ENCODE results near the gene GNAS. TPM values are rescaled to one million over a fixed set of nuclear protein-coding genes. Genes with fewer than 3 reads are reported as not detected.
A peak's percentile ranks its signal among the peaks of the same experiment; 100 is the strongest.

GNAS gene
- total RNA-seq, 1 donor = 366 TPM

GRCh38 chr20:58833921-58834320, 18.6 kb upstream of the GNAS start:
- DNase-seq (ENCODE audit: insufficient read length, low spot score, missing footprints) = peak; percentile 75
- H3K4me3 ChIP-seq (ENCODE audit: insufficient read depth, low read length) = no peak overlapping the region
- no peak overlapping the region for H3K4me2 ChIP-seq (ENCODE audit: insufficient read depth, low read length)
- no peaks in the 10 kb centered on the region for H3K9me3 ChIP-seq (ENCODE audit: low read depth, low read length)
- H3K36me3 ChIP-seq (ENCODE audit: insufficient read depth, low read length) = peaks cover 5% of the 10 kb centered on the region
- peaks cover 7% of the 10 kb centered on the region for H3K79me2 ChIP-seq (ENCODE audit: insufficient read depth, low read length)
- H4K20me1 ChIP-seq (ENCODE audit: insufficient read depth, low read length) = peaks cover 9% of the 10 kb centered on the region
- H3K4me1 ChIP-seq (ENCODE audit: insufficient read depth, low read length) = no peaks in the 10 kb centered on the region
- TF ChIP-seq, protein P1, sequence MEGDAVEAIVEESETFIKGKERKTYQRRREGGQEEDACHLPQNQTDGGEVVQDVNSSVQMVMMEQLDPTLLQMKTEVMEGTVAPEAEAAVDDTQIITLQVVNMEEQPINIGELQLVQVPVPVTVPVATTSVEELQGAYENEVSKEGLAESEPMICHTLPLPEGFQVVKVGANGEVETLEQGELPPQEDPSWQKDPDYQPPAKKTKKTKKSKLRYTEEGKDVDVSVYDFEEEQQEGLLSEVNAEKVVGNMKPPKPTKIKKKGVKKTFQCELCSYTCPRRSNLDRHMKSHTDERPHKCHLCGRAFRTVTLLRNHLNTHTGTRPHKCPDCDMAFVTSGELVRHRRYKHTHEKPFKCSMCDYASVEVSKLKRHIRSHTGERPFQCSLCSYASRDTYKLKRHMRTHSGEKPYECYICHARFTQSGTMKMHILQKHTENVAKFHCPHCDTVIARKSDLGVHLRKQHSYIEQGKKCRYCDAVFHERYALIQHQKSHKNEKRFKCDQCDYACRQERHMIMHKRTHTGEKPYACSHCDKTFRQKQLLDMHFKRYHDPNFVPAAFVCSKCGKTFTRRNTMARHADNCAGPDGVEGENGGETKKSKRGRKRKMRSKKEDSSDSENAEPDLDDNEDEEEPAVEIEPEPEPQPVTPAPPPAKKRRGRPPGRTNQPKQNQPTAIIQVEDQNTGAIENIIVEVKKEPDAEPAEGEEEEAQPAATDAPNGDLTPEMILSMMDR (IDR thresholded peaks at IDR 0.05; ENCODE audit: extremely low read depth, low read depth, low read length) = no peak
- peaks cover 6% of the 10 kb centered on the region for H3K27me3 ChIP-seq (ENCODE audit: insufficient read depth, low read length)
- no peak overlapping the region for H3K27ac ChIP-seq (ENCODE audit: low read depth, low read length)
- H2AFZ ChIP-seq (ENCODE audit: low read length) = no peak overlapping the region

DNA sequence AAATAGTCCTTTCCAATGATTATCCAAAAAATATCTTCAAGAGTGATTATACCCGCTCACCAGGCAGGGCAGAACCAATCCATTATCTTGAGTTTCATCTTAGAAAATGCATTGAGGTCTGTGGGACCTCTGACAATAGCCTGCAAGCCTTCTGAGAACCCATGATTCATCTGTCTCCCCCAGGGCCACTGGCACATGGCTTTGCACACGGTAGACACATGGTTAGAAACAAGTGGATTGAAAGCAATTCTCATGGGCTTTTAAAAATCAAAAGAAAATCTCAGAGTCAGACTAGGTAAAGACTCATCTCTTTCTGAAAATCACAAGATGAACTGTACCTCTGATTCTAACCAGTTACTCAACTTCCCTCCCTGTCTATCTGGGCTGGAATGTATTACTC, 17.3 kb upstream of the GNAS start:
- H3K36me3 ChIP-seq (ENCODE audit: insufficient read depth, low read length) = peaks cover 5% of the 10 kb centered on the region
- no peak overlapping the region for H3K4me2 ChIP-seq (ENCODE audit: insufficient read depth, low read length)
- H3K9me3 ChIP-seq (ENCODE audit: low read depth, low read length) = no peaks in the 10 kb centered on the region
- no peak overlapping the region for H2AFZ ChIP-seq (ENCODE audit: low read length)
- peaks cover 19% of the 10 kb centered on the region for H3K27me3 ChIP-seq (ENCODE audit: insufficient read depth, low read length)
- peaks cover 4% of the 10 kb centered on the region for H3K79me2 ChIP-seq (ENCODE audit: insufficient read depth, low read length)
- peaks cover 9% of the 10 kb centered on the region for H4K20me1 ChIP-seq (ENCODE audit: insufficient read depth, low read length)
- no peak overlapping the region for H3K27ac ChIP-seq (ENCODE audit: low read depth, low read length)
- TF ChIP-seq, protein P1 (IDR thresholded peaks at IDR 0.05; ENCODE audit: extremely low read depth, low read depth, low read length) = no peak
- H3K4me1 ChIP-seq (ENCODE audit: insufficient read depth, low read length) = no peaks in the 10 kb centered on the region
- DNase-seq (ENCODE audit: insufficient read length, low spot score, missing footprints) = peak; percentile 73
- H3K4me3 ChIP-seq (ENCODE audit: insufficient read depth, low read length) = no peak overlapping the region

GRCh38 chr20:58836616-58837204, 15.8 kb upstream of the GNAS start:
- H3K9me3 ChIP-seq (ENCODE audit: low read depth, low read length) = no peaks in the 10 kb centered on the region
- no peak overlapping the region for H3K4me2 ChIP-seq (ENCODE audit: insufficient read depth, low read length)
- no peaks in the 10 kb centered on the region for H3K79me2 ChIP-seq (ENCODE audit: insufficient read depth, low read length)
- peaks cover 5% of the 10 kb centered on the region for H3K36me3 ChIP-seq (ENCODE audit: insufficient read depth, low read length)
- H3K4me3 ChIP-seq (ENCODE audit: insufficient read depth, low read length) = no peak overlapping the region
- peak; percentile 11 for DNase-seq (ENCODE audit: insufficient read length, low spot score, missing footprints)
- no peaks in the 10 kb centered on the region for H3K4me1 ChIP-seq (ENCODE audit: insufficient read depth, low read length)
- TF ChIP-seq, protein P1 (IDR thresholded peaks at IDR 0.05; ENCODE audit: extremely low read depth, low read depth, low read length) = no peak
- peaks cover 34% of the 10 kb centered on the region for H3K27me3 ChIP-seq (ENCODE audit: insufficient read depth, low read length)
- peaks cover 9% of the 10 kb centered on the region for H4K20me1 ChIP-seq (ENCODE audit: insufficient read depth, low read length)
- H3K27ac ChIP-seq (ENCODE audit: low read depth, low read length) = no peak overlapping the region
- H2AFZ ChIP-seq (ENCODE audit: low read length) = no peak overlapping the region

- H3K9me3 ChIP-seq (ENCODE audit: low read depth, low read length) = no peaks in the 10 kb centered on the region
- no peak overlapping the region for H2AFZ ChIP-seq (ENCODE audit: low read length)
- H3K4me3 ChIP-seq (ENCODE audit: insufficient read depth, low read length) = no peak overlapping the region
- peaks cover 43% of the 10 kb centered on the region for H3K27me3 ChIP-seq (ENCODE audit: insufficient read depth, low read length)
- H4K20me1 ChIP-seq (ENCODE audit: insufficient read depth, low read length) = peaks cover 7% of the 10 kb centered on the region
- TF ChIP-seq, protein P1 (IDR thresholded peaks at IDR 0.05; ENCODE audit: extremely low read depth, low read depth, low read length) = no peak
- peaks cover 6% of the 10 kb centered on the region for H3K36me3 ChIP-seq (ENCODE audit: insufficient read depth, low read length)
- H3K79me2 ChIP-seq (ENCODE audit: insufficient read depth, low read length) = no peaks in the 10 kb centered on the region
- H3K27ac ChIP-seq (ENCODE audit: low read depth, low read length) = no peak overlapping the region
- no peak overlapping the region for H3K4me2 ChIP-seq (ENCODE audit: insufficient read depth, low read length)
- H3K4me1 ChIP-seq (ENCODE audit: insufficient read depth, low read length) = no peaks in the 10 kb centered on the region
- no peak for DNase-seq (ENCODE audit: insufficient read length, low spot score, missing footprints)
Measured at GRCh38 chr20:58837717-58838116, 14.8 kb upstream of the GNAS start.

Measured in osteoblast (primary cell).